Measurements from ENCODE around the gene B3GNT7. TPM values are rescaled to one million over a fixed set of nuclear protein-coding genes. Genes with fewer than 3 reads are reported as not detected.
A peak's percentile ranks its signal among the peaks of the same experiment; 100 is the strongest.

Gene B3GNT7
- total and polyA plus RNA-seq, 2 experiments from 2014 or later = 44.2 to 89.4 TPM

DNA sequence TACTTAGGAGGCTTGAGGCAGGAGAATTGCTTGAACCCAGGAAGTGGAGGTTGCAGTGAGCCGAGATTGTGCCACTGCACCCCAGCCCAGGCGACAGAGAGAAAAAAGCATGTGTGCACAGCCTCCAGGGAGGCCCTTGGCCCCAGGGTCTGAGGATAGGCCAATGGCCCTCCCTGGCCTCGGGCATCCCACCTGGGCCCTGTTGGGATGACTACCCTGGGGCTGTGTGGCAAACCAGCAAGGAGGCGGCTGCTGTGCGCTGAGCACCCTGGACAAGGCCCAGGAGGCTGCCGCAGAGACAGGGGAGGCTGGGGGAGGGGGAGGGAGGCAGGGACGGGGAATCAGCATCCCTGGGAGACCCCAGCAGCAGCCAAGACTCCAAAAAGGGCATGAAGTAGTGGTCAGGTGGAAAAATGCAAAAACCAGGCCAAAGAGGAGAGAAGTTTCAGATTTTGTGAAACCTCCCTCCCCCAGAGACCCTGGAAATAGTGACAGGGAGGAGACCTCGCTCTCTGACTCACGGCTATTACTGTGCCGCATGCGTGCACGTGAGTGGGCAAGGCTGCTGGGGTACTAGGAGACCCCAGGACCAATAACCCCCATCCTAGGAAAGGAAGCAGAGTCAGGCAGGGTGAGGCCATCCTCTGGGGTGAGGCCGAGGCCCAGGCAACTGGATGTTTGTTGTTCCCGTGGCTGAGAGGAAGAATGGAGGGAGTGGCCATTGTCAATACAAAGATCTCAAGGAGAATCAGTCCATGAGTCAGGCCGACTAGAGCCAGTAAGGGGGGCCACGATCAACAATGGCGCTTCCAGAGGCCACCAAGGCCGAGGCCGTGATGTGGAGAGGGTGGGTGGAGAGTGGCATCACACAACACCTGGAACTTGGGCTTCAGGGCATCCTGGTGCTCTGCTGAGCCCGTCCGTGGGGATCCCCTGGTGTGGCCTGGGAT lies 16.0 kb upstream of the B3GNT7 start:
- Histone ChIP-seq H3K79me2 (replicated peaks; ENCODE audit: insufficient read depth) (no peaks in the 10 kb centered on the region), H3K4me1 (ENCODE audit: insufficient read depth) (peaks cover 28% of the 10 kb centered on the region), H3K36me3 (ENCODE audit: insufficient read depth) (no peaks in the 10 kb centered on the region), H3F3A (replicated peaks; ENCODE audit: low read depth) (peaks cover 28% of the 10 kb centered on the region), H3K27me3 (ENCODE audit: insufficient read depth) (no peaks in the 10 kb centered on the region), H2AFZ (no peak overlapping the region), H3K9me2 (ENCODE audit: insufficient read depth) (no peaks in the 10 kb centered on the region), H3K4me3 (no peak overlapping the region), H3K4me2 (no peak overlapping the region), H4K20me1 (replicated peaks; ENCODE audit: insufficient read depth) (no peaks in the 10 kb centered on the region), H3K27ac (ENCODE audit: low read depth) (no peak overlapping the region)
- Mint-ChIP-seq H3K36me3 (ENCODE audit: low read depth) (peaks cover 12% of the 10 kb centered on the region), H3K9me3 (peaks cover 10% of the 10 kb centered on the region), H3K4me3 (no peak overlapping the region), H3K4me1 (peaks cover 35% of the 10 kb centered on the region), H3K27ac (no peak overlapping the region), H3K27me3 (ENCODE audit: insufficient read depth, low read depth, poor library complexity) (peaks cover 18% of the 10 kb centered on the region)
- TF ChIP-seq NANOG (IDR thresholded peaks at IDR 0.05; ENCODE audit: borderline replicate concordance) = no peak
- TF ChIP-seq, protein P1, sequence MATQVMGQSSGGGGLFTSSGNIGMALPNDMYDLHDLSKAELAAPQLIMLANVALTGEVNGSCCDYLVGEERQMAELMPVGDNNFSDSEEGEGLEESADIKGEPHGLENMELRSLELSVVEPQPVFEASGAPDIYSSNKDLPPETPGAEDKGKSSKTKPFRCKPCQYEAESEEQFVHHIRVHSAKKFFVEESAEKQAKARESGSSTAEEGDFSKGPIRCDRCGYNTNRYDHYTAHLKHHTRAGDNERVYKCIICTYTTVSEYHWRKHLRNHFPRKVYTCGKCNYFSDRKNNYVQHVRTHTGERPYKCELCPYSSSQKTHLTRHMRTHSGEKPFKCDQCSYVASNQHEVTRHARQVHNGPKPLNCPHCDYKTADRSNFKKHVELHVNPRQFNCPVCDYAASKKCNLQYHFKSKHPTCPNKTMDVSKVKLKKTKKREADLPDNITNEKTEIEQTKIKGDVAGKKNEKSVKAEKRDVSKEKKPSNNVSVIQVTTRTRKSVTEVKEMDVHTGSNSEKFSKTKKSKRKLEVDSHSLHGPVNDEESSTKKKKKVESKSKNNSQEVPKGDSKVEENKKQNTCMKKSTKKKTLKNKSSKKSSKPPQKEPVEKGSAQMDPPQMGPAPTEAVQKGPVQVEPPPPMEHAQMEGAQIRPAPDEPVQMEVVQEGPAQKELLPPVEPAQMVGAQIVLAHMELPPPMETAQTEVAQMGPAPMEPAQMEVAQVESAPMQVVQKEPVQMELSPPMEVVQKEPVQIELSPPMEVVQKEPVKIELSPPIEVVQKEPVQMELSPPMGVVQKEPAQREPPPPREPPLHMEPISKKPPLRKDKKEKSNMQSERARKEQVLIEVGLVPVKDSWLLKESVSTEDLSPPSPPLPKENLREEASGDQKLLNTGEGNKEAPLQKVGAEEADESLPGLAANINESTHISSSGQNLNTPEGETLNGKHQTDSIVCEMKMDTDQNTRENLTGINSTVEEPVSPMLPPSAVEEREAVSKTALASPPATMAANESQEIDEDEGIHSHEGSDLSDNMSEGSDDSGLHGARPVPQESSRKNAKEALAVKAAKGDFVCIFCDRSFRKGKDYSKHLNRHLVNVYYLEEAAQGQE (IDR thresholded peaks at IDR 0.05; ENCODE audit: unreplicated experiment) = peak; percentile 20
- no peak for DNase-seq (ENCODE audit: low spot score)
- no peak for ATAC-seq

DNA sequence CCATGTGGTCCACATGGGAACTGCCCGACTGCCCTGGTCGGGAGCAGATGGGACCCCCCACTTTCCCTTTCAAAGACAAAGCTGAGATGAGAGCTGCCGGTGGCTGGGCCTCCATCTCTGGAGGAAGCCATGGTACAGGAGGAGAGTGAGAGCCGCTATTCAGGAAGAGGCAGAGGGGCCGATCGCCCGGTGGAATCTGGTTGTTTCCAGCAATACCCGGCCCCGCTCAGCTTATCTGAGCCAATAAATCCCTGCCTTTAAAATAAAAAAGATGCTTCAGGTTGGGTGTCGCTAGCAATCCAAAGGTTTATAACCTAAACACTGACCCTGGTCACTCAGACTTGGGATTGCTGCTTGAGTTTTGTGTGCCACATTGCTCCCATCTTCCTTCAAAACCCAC lies 15.2 kb upstream of the B3GNT7 start:
- no peak overlapping the region for H2AFZ ChIP-seq
- Mint-ChIP-seq H3K27me3 (ENCODE audit: insufficient read depth, low read depth, poor library complexity) (peaks cover 18% of the 10 kb centered on the region), H3K4me1 (peaks cover 29% of the 10 kb centered on the region), H3K9me3 (peaks cover 18% of the 10 kb centered on the region), H3K4me3 (no peak overlapping the region), H3K27ac (no peak overlapping the region), H3K36me3 (ENCODE audit: low read depth) (peaks cover 19% of the 10 kb centered on the region)
- no peak overlapping the region for H3K4me2 ChIP-seq
- H3K4me3 ChIP-seq = no peak overlapping the region
- no peaks in the 10 kb centered on the region; the same call in 1 of the 2 replicates for H3K36me3 ChIP-seq (ENCODE audit: insufficient read depth)
- DNase-seq (ENCODE audit: low spot score) (no peak), ATAC-seq (no peak)
- H3K9me2 ChIP-seq (ENCODE audit: insufficient read depth) = no peaks in the 10 kb centered on the region
- peaks cover 22% of the 10 kb centered on the region for H3F3A ChIP-seq (replicated peaks; ENCODE audit: low read depth)
- peaks cover 21% of the 10 kb centered on the region for H3K4me1 ChIP-seq (ENCODE audit: insufficient read depth)
- H4K20me1 ChIP-seq (replicated peaks; ENCODE audit: insufficient read depth) = no peaks in the 10 kb centered on the region
- no peak for TF ChIP-seq ZNF331 (CRISPR knock-in tag; IDR thresholded peaks at IDR 0.05; ENCODE audit: low read depth)
- no peak for TF ChIP-seq CREB1 (CRISPR knock-in tag; IDR thresholded peaks at IDR 0.05; ENCODE audit: low read depth)
- TF ChIP-seq, protein P2, sequence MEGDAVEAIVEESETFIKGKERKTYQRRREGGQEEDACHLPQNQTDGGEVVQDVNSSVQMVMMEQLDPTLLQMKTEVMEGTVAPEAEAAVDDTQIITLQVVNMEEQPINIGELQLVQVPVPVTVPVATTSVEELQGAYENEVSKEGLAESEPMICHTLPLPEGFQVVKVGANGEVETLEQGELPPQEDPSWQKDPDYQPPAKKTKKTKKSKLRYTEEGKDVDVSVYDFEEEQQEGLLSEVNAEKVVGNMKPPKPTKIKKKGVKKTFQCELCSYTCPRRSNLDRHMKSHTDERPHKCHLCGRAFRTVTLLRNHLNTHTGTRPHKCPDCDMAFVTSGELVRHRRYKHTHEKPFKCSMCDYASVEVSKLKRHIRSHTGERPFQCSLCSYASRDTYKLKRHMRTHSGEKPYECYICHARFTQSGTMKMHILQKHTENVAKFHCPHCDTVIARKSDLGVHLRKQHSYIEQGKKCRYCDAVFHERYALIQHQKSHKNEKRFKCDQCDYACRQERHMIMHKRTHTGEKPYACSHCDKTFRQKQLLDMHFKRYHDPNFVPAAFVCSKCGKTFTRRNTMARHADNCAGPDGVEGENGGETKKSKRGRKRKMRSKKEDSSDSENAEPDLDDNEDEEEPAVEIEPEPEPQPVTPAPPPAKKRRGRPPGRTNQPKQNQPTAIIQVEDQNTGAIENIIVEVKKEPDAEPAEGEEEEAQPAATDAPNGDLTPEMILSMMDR (conservative IDR thresholded peaks at IDR 0.05; ENCODE audit: low read depth in 2 of 2) = no peak
- TF ChIP-seq ZNF114 (CRISPR knock-in tag; IDR thresholded peaks at IDR 0.05) = no peak
- no peak for TF ChIP-seq NANOG (IDR thresholded peaks at IDR 0.05; ENCODE audit: borderline replicate concordance)
- TF ChIP-seq, protein P3, sequence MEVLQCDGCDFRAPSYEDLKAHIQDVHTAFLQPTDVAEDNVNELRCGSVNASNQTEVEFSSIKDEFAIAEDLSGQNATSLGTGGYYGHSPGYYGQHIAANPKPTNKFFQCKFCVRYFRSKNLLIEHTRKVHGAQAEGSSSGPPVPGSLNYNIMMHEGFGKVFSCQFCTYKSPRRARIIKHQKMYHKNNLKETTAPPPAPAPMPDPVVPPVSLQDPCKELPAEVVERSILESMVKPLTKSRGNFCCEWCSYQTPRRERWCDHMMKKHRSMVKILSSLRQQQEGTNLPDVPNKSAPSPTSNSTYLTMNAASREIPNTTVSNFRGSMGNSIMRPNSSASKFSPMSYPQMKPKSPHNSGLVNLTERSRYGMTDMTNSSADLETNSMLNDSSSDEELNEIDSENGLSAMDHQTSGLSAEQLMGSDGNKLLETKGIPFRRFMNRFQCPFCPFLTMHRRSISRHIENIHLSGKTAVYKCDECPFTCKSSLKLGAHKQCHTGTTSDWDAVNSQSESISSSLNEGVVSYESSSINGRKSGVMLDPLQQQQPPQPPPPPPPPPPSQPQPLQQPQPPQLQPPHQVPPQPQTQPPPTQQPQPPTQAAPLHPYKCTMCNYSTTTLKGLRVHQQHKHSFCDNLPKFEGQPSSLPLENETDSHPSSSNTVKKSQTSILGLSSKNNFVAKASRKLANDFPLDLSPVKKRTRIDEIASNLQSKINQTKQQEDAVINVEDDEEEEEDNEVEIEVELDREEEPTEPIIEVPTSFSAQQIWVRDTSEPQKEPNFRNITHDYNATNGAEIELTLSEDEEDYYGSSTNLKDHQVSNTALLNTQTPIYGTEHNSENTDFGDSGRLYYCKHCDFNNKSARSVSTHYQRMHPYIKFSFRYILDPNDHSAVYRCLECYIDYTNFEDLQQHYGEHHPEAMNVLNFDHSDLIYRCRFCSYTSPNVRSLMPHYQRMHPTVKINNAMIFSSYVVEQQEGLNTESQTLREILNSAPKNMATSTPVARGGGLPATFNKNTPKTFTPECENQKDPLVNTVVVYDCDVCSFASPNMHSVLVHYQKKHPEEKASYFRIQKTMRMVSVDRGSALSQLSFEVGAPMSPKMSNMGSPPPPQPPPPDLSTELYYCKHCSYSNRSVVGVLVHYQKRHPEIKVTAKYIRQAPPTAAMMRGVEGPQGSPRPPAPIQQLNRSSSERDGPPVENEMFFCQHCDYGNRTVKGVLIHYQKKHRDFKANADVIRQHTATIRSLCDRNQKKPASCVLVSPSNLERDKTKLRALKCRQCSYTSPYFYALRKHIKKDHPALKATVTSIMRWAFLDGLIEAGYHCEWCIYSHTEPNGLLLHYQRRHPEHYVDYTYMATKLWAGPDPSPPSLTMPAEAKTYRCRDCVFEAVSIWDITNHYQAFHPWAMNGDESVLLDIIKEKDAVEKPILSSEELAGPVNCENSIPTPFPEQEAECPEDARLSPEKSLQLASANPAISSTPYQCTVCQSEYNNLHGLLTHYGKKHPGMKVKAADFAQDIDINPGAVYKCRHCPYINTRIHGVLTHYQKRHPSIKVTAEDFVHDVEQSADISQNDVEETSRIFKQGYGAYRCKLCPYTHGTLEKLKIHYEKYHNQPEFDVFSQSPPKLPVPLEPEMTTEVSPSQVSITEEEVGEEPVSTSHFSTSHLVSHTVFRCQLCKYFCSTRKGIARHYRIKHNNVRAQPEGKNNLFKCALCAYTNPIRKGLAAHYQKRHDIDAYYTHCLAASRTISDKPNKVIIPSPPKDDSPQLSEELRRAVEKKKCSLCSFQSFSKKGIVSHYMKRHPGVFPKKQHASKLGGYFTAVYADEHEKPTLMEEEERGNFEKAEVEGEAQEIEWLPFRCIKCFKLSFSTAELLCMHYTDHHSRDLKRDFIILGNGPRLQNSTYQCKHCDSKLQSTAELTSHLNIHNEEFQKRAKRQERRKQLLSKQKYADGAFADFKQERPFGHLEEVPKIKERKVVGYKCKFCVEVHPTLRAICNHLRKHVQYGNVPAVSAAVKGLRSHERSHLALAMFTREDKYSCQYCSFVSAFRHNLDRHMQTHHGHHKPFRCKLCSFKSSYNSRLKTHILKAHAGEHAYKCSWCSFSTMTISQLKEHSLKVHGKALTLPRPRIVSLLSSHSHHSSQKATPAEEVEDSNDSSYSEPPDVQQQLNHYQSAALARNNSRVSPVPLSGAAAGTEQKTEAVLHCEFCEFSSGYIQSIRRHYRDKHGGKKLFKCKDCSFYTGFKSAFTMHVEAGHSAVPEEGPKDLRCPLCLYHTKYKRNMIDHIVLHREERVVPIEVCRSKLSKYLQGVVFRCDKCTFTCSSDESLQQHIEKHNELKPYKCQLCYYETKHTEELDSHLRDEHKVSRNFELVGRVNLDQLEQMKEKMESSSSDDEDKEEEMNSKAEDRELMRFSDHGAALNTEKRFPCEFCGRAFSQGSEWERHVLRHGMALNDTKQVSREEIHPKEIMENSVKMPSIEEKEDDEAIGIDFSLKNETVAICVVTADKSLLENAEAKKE (CRISPR knock-in tag; IDR thresholded peaks at IDR 0.05) = no peak
- no peak overlapping the region for H3K27ac ChIP-seq (ENCODE audit: low read depth)
- no peaks in the 10 kb centered on the region for H3K27me3 ChIP-seq (ENCODE audit: insufficient read depth)
- H3K79me2 ChIP-seq (replicated peaks; ENCODE audit: insufficient read depth) = no peaks in the 10 kb centered on the region
